Measurements from ENCODE around the gene LINC00237. TPM values are rescaled to one million over a fixed set of nuclear protein-coding genes. Genes with fewer than 3 reads are reported as not detected.

The LINC00237 gene
- total RNA-seq, 1 experiment from 2014 or later = 0.90 TPM

DNA sequence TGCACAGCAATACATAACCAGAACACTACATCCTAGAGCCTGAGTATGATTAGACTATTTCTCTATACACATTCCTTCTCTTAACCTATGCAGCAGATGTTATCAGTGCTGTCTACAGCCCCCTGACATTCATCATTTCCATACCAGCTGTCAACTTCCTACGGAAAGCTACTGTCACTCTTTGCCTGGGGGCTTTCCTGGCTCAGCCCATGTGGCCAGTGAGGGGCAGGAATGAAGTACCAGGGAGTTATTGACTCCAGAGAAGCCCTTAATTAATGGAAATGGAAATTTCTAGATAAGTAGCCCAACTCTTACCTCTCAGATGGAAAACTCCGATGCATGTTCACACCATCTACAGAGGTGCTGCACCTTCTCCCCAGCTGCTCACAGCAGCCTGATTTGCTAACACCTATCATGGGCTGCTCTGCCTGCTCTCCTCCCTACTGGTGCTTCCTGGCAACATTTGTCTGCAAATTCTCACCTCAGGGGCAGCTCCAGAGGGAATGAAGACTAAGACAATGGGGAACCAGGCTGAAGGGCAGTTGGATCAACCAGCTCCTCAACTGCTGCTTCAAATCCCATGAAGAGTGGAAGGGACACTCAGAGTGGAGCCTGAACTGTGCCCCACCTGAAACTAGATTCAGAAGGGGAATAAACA is 59.6 kb downstream of the LINC00237 start:
- H3K79me1 ChIP-seq (ENCODE audit: insufficient read depth, low read depth, low read length, poor library complexity, severe bottlenecking) = no peaks in the 10 kb centered on the region
- H3K9me3 Mint-ChIP-seq = no peaks in the 10 kb centered on the region

More for the DNA sequence above, 59.6 kb downstream of the LINC00237 start:
- no CpG with 5 or more reads among the region's 2 CpGs for WGBS (ENCODE audit: extremely low coverage, insufficient read length, low lambda C conversion rate)
- Histone ChIP-seq H3K4ac (ENCODE audit: low read depth, low read length) (no peak overlapping the region), H3K9ac (ENCODE audit: extremely low read depth, insufficient read length, low read length) (no peak overlapping the region), H3K27me3 (ENCODE audit: insufficient read depth, low read length) (no peaks in the 10 kb centered on the region), H3K79me2 (ENCODE audit: insufficient read depth, low read length) (no peaks in the 10 kb centered on the region), H3K27ac (ENCODE audit: insufficient read length, low read depth, low read length) (no peak overlapping the region), H2AFZ (ENCODE audit: low read length) (no peak overlapping the region), H2BK15ac (ENCODE audit: low read depth, low read length) (no peak overlapping the region), H3K4me1 (ENCODE audit: insufficient read depth, low read length) (no peaks in the 10 kb centered on the region; the same call in 1 of the 2 replicates), H3K14ac (ENCODE audit: insufficient read depth, low read length) (no peak overlapping the region), H2BK5ac (ENCODE audit: insufficient read length, low read length) (no peak overlapping the region), H3K56ac (ENCODE audit: insufficient read length, low read depth, low read length) (no peak overlapping the region), H2AK5ac (ENCODE audit: insufficient read length, low read length) (no peak overlapping the region), H3K4me2 (ENCODE audit: insufficient read depth, insufficient read length, low read length) (no peak overlapping the region), H3K23me2 (ENCODE audit: insufficient read length, low read depth, low read length, poor library complexity, severe bottlenecking) (no peaks in the 10 kb centered on the region), H3K23ac (ENCODE audit: insufficient read length, low read depth, low read length) (no peak overlapping the region), H2BK12ac (ENCODE audit: insufficient read length, low read depth, low read length) (no peak overlapping the region), H4K8ac (replicated peaks; ENCODE audit: insufficient read length, low read depth, low read length) (no peak overlapping the region), H4K91ac (ENCODE audit: insufficient read length, low read depth, low read length) (no peak overlapping the region), H4K5ac (ENCODE audit: insufficient read length, low read depth, low read length) (no peak overlapping the region), H3K9me3 (ENCODE audit: control insufficient read depth, low read depth, low read length) (no peaks in the 10 kb centered on the region), H3K18ac (ENCODE audit: insufficient read length, low read depth, low read length) (no peak overlapping the region), H3T11ph (ENCODE audit: low read length) (no peak overlapping the region), H4K20me1 (ENCODE audit: control insufficient read depth, insufficient read depth, insufficient read length) (no peaks in the 10 kb centered on the region), H2BK120ac (ENCODE audit: low read depth, low read length, poor library complexity, severe bottlenecking) (no peak overlapping the region), H2BK20ac (ENCODE audit: low read depth, low read length, poor library complexity, severe bottlenecking) (no peak overlapping the region)
- peaks cover 2% of the 10 kb centered on the region for H3K27me3 Mint-ChIP-seq (ENCODE audit: low read depth)
- peaks cover 3 to 14% of the 10 kb centered on the region in 2 experiments; a peak in 3 of 4 replicates for H3K4me1 Mint-ChIP-seq
- no peak overlapping the region; a peak in 1 of 5 replicates for H3K4me3 Mint-ChIP-seq
- H3K27ac Mint-ChIP-seq = no peak overlapping the region
- DNase-seq = no peak
- H3K36me3 Mint-ChIP-seq (ENCODE audit: insufficient read depth in 1 of 3, low read depth in 3 of 3) = no peaks in the 10 kb centered on the region
- TF ChIP-seq, protein P1, sequence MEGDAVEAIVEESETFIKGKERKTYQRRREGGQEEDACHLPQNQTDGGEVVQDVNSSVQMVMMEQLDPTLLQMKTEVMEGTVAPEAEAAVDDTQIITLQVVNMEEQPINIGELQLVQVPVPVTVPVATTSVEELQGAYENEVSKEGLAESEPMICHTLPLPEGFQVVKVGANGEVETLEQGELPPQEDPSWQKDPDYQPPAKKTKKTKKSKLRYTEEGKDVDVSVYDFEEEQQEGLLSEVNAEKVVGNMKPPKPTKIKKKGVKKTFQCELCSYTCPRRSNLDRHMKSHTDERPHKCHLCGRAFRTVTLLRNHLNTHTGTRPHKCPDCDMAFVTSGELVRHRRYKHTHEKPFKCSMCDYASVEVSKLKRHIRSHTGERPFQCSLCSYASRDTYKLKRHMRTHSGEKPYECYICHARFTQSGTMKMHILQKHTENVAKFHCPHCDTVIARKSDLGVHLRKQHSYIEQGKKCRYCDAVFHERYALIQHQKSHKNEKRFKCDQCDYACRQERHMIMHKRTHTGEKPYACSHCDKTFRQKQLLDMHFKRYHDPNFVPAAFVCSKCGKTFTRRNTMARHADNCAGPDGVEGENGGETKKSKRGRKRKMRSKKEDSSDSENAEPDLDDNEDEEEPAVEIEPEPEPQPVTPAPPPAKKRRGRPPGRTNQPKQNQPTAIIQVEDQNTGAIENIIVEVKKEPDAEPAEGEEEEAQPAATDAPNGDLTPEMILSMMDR (conservative IDR thresholded peaks at IDR 0.05) = no peak

Other genes with a start within 250 kb of the LINC00237 start
- 29.3 and 41.0 TPM in 2 replicates for gene KIZ, start 19.7 kb upstream of the LINC00237 start, total RNA-seq (2021)
- gene XRN2, start 197.0 kb upstream of the LINC00237 start, total RNA-seq (2021) = 96.7 and 97.6 TPM in 2 replicates

Measured in H9 (cell line).